Ecto neural progenitor cell (in vitro differentiated cells): ENCODE data around the gene RUFY2.

Source experiments
- DNase-seq: peaks from one replicate; pipeline ENCODE4 v3.0.0-alpha.2; 2018; ENCODE audit warnings: low spot score

RUFY2 gene

DNA sequence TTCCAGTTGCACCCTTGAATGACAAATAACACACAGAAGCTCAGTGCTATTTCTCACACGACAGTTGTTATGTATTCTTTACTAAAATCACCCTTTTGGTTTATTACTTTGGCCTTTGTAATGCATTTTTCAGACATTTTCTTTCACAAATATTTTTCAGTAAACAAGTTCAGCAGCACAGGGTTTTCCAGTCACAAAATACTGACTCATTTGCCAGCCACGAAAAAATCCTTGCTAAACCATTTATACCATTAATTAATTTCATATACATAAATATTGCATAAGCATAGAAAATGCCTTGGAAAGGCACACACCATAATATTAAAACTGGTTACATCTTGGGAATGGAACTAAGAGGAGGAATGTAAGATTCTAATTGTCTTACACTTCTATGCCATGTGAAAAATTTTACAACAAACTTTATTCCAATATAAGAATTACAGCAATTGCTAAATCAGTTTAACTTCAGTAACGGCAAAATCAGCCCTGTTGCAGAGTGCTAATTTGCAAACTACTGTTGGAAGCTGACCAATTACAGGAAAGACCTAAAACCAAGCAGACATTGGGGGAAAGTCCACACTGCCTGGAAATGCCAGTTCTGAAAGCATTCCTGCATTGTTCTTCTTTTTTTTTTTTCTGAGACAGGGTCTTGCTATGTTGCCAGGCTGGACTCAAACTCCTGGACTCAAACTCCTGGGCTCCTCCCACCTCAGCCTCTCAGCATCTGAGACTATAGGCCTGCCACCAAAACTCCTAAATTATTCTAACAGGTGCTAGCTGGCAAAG, 42.8 kb downstream of the RUFY2 start:
- no peak for DNase-seq

DNA sequence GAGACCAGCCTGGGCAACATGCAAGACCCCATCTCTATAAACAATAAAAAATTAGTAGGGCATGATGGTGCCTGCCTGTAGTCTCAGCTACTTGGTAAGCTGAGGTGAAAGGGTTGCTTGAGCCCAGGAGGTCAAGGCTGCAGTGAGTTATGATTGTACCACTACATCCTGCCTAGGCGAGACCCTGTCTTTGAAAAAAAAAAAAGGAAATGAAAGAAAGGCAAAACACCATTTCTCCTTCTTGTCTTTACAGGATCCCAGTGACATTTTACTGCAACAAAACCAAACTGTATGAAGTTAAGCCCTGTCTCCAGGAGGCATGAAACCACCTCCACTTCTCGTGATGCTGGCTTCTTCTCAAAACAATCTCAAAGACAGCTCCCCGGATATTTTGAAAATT, 44.5 kb downstream of the RUFY2 start:
- DNase-seq: no peak

DNA sequence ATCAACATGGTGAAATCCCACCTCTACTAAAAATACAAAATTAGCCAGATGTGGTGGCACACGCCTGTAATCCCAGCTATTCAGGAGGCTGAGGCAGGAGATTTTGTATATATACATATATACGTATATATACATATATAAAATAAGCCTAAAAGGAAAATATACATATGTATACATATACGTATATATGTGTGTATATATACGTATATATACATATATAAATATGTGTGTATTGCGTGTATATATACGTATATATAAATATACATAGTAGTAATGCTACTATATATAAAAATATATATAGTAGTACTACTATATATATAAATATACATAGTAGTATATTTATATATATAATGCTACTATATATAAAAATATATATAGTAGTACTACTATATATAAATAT, 47.9 kb downstream of the RUFY2 start:
- DNase-seq: no peak

DNA sequence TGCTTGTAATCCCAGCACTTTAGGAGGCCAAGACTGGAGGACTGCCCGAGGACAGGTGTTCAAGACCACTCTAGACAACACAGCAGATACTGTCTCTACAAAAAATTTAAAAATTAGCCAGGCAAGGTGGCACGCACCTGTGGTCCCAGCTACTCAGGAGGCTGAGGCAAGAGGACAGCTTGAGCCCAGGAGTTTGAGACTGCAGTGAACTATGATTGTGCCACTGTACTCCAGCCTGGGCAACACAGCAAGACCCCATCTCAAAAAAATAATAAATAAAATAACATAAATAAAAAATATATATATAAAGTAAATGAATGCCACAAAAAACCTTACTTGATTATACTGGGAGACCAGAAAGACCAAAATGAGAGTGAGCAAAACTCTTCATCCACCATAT, 53.5 kb downstream of the RUFY2 start:
- no peak for DNase-seq

DNA sequence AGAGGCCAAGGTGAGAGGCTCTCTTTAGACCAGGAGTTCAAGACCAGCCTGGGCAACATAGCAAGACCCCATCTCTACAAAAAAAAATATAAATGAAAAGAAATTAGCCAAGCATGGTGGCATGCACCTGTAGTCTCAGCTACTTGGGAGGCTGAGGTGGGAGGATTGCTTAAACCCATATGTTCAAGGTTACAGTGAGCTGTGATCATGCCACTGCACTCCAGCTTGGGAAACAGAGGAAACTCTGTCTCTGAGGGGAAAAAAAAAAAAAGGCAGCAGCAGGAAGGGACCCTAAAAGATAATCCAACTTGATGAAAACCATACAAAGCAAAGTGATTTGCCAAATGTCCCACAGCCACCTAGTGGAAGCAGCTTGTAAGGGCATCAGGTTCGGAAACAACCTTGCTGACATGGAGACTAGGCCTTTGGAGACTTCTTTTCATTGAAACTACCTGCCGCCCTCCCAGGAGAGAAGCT, 58.8 kb downstream of the RUFY2 start:
- peak; percentile 52 for DNase-seq

DNA sequence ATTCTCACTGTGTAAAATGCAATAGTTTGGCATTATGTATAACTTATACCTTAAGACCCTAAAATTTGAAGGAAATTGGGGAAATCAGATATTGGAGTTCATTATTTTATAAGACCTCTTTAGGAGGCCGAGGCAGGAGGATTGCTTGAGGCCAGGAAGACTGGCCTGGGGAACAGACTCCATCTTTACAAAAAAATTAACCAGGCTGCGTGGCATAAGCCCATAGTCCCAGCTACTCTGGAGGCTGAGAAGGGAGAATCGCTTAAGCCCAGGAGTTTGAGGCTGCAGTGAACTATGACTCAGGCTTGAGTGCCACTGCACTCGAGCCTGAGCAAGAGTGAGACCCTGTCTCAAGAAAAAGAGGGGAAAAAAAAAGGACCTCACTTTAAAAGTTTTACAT, 60.3 kb downstream of the RUFY2 start:
- no peak for DNase-seq

DNA sequence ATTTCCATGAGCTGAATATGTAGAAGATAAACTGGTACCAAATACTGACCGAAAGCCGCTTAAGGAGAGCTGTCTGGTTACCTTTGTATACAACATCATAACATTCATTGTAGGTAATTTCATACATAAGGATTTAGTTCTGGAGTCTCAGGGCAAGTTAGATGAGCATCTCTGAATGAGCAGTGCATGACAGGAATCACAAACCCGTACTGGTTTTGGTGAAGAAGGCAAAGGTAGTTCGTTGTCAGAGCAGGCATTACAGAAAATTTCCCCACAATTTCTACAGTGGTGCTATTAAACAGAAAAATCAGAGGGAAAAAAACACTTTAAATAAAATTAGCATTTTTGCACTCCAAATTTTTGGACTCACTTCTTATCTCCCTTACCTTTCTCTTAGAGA, 61.5 kb downstream of the RUFY2 start:
- DNase-seq: no peak

DNA sequence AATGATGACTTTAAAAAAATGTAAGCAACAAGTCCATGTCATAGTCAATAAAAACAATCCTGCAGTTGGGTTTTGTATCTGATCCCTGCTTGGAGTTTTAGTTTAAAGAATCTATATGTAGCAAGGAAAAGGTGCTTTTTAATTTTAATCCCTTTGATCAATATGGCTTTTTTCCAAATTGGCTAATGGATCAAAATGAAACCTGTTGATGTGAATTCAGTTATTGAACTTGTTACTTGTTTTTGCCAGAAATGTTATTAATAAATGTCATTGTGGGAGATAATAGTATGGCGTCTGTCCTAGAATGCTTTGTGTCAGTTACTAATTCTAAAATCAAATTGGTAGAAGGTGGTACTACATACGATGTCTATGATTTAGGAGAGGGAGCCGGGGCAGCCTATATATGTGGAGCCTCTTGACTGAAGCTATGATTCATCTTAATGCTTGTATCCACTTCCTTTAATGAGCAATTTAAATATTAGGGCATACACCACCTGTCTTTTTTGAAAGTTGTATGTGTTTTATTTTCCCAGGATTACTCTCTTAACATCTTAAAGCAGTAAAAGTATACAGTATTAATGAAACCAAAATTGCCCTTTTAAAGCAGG, 64.1 kb downstream of the RUFY2 start:
- DNase-seq: no peak

DNA sequence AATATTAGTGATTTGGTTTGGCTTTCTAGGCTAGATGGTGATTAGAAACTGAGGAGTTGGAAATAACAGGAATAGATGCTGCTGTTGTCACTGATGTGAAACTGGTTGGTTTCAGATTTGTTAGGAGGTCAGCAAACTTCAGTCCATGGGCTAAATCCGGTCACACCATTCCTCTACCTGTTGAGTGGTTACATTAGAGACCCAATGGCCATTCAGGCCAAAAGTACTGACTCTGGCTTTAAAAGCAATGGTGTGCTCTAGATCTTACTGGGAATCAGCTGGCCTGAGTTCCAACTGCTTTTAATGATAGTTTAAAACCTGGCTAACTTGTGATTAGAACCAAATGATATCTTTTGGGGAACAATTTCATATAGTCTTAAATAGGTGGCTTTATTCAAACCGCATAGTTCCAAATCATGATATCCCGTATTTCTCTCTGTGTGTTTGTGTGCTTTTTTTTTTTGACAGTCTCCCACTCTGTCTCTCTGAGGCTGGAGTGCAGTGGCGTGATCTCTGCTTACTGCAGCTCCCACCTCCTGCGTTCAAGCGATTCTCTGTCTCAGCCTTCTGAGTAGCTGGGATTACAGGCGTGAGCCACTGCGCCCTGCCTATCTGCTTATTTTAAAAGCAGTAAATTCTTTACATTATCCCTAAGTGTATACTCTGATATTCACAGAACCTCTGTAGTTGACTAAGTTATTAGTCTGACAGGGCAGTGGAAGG, 66.6 kb downstream of the RUFY2 start:
- DNase-seq: no peak

DNA sequence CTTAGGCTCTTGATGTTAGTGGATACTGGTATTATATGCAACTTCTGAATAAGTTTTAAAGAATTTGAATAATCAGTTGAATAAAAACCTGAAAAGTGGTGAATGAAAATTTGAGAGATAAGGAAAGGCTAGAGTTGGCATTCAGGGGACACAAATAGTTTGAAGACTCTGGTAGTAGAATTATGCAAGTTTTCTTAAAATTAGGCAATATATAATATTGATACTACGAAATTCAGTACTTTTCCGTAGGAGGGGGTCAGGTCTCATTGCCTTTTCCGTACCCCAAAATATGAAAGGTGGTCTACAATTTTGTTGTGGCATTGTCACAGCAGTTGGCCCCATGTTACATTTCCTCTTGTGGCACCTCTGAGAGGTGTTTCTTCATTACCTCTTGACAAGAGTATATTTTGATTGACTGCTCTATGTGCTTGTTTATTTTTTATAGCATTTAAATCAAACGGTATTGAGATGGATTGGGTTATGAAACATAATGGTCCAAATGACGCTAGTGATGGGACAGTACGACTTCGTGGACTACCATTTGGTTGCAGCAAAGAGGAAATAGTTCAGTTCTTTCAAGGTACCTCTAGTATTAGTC, 70.2 kb downstream of the RUFY2 start:
- DNase-seq: no peak

DNA sequence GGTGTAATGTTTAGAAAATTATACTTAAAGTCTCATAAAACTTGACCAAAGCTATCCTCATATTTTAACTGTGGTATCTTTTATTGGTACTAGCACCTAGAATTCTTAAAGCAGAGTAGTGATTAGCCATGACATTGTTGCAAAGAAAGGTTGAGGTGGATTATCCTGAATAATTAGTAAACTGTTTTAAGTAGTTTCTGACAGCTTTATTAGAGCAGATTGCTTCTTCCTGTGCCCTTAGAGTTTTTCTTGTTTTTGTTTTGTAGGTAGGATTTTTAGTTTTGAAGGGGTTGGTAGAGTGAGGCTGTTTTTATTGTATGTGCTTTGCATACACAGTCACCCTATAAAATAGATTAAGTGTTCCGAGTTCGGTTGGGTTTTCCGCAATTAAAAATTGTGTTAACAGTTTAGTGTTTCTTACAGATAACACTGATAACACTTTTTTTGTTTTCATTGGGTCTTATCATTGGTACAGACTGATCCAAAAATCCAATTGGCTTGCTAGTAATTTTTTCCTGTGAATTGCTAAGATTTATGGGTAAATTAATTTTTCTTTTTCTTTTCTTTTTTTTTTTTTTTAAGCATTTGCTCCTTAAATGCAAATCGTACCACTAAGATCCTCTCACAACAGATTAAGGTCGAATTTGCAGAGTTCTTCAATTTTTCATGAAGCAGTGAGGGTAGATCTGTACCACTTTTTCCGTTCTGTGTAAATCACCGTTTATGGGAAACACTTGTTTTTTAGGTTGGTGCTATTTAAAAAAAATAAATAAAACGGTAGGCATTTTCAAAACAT, 72.2 kb downstream of the RUFY2 start:
- DNase-seq: no peak

DNA sequence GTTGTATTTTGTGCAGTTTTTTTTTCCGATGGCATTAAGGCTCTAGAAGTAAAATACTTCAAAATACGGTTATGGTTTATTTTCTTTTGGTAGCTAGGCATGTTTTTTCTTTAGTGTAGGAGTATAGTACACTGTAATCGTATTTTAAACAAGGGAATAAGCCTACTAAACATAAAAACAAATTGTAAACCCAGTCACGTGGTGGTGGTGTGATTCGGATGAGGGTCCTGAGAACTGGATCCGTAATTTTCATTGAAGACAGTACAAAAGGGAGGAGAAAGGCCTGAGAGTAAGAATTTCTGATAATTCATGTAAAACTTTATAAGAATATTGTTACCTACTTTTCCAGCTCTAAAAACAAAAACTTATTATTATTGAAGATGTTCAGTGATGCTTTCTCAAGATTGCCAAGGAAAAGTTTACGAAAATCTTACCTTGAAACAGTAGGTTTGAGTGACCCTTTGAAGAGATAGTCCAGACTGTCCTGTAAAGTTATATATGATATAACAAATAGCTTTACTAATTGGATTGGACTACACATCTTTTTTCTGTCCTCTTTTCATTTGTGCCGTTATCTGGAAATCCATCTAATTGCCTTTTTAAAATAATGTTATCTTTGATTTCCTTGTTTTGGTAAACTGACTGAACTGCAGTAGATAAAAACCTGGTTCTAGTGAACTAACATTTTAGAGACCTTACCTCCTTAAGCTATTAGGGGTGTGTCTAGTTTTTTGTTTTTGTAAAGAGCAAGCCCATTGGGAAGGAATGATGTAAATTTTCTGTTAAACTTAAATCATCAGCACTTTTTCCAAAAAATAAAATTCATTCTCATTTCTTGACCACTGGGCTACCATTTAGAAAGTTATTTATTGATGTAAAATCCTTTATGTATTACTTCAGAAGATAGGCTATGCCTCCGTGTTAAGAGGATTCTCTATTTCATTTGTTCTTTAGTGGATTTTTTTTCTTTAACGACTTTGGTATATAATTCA, 73.3 kb downstream of the RUFY2 start:
- no peak for DNase-seq

DNA sequence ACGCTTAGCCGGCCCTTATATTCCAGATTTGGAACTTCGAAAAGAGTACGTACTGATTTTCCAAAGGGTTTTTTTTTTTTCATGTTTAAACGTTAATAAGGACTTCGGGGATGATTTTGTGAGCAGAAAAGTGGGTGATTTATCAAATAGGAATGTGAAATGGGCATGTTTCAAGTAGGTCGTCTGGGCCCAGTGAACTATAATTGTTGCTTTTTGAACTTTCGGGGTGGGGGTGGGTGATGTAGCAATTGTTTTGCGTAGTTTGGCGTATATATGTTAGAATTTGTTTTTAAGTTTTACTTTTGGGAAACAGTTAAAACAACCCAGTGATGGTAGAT, 74.0 kb downstream of the RUFY2 start:
- no peak for DNase-seq

DNA sequence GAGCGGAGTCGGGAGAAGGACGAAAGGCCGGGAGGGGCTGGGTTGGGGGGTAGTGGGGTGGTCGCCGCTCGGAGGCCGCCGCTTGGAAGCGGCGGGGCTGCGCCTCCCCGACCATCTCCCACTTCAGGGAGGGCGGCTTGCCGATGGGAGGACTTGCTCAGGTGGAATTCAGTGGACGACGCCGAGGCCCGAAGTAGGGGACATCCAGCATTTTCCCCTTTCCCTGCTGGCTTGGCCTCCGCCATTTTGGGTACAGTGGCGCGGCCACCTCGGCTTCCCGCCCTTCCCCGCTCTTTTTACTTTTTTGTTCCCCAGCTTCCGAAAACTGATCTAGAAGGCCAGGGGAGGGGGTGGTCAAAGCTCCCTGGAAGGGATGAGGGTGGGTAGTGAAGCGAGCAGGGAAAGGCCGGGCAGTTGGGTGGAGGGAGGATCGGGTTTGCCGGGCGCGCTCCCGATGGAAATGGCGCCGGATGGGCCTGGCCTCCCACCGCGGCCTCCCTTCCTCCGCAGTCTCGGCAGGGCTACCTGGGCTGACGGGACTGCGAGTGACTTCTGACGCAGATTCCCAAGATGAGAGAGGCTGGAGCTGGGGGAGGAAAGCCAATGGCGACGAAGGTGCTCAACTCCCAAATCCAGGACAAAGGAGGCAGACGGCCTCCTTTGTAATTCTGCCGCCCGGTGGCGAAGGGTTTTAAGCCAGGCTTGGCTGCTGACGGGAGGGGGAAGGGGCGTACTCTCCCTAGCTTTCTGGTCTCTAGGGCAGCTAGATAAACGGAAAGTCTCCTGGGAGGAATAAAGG, 74.6 kb downstream of the RUFY2 start, which contains the start of gene PBLD:
TSS of gene PBLD (minus strand) at position 670 of the 799 bp plus-strand sequence. CDS start 26,084 bp downstream, outside the sequence.
- DNase-seq: peak; percentile 87

DNA sequence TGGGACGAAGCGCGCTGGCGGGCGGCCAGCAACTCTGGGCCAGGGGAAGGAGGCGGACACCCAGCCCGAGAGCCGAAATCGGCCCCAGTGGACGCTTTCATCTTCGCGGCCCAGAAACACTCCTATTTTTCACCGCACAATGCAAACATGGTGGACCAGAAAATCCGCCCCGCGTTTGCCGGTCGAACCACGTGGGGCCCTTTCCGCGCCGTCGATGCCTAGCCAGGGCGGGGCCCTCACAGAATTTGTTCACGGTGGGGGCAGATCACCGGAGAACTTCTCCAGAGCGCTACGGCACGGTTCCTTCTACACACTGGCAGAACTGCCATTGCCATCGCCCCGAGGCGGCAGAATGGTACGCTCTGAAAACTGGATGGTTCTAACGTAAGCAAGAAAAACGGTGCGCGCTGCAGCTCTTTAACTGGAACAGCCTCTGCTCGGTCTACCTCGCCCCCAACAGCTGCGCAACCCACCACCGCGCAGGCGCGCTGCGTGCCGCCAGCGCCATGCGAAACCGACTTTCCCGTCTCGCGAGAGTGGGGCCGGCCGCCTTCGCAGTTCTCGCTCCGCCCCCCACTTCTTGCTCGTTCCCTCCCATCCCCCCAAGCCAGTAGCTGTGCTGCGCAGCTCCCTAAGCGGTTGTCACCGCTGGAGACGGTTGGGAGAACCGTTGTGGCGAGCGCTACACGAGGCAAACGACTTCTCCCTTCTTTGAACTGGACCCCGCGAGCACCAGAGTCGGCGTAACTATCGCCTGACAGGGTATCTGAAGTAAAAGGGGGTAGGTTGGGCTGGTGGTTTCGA, 75.4 kb downstream of the RUFY2 start, which contains the start of gene HNRNPH3:
TSS of gene HNRNPH3 (plus strand) at position 610 of the 804 bp plus-strand sequence. CDS start 5,158 bp downstream, outside the sequence.
- peak; percentile 99 for DNase-seq

DNA sequence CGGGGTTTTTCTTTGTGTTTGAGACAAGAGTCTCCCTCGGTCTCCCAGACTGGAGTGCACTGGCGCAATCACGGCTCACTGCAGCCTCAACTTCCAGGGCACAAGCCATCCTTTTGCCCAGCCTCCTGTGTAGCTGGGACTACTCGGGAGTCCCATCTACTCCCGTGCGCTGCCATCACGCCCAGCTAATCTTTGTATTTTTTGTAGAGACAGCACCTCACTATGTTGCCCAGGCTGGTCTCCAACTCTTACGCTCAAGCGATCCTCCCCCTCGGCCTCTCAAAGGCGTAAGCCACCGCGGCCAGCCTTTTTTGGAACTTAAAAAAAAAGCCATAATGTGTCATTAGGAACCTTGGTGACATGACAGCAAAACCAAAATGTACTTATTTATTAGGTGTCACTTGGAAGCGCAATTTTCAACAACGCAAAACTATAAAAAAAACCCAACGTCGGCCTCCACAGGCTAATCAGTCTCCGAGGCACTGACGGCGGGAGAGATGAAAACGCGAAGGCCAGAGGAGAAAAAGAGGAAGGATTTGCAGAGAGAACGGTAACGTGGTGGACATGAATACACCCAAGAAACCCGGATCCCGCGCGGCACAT, 76.1 kb downstream of the RUFY2 start:
- DNase-seq: peak; percentile 56

DNA sequence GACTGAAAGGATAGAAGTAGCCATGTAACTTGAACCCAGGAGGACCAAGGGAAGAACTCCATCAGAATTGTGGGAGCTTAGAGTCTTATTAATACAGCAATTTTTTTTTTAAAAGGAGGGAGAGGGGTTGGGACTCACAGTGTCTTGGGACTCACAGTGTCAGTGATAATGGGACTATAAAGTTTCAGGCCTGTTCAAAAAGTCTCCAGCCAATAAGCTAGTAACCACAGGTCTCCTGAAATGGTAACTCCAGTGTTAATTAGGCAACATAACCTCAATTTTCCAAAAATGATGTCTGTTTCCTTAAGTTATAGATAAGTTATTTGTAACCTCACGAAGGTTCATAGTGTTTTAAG, 77.6 kb downstream of the RUFY2 start:
- DNase-seq: no peak
